ENCODE results near the gene LRBA.

- no peak for TF ChIP-seq CTCF (IDR thresholded peaks at IDR 0.05)
- no peak for TF ChIP-seq POLR2A (IDR thresholded peaks at IDR 0.05)
Observed at GRCh38 chr4:150423503-150423902, 591.6 kb downstream of the LRBA start.

All from testis (tissue), 2 donors.